Choroid plexus epithelial cell (primary cell): ENCODE results near the gene DBP.
"Not testable (repeated sequence)": the region's sequence is repeated elsewhere in the genome, so short reads cannot be mapped to it uniquely, and the experiment has no call there.

ENCODE experiments used
- DNase-seq: peaks from one replicate; pipeline ENCODE4 v3.0.0-alpha.2; 2010; ENCODE audit warnings: low read depth
- H3K4me3 ChIP-seq: 2 replicates; pipeline ENCODE4 v1.5.1; 2011; ENCODE audit warnings: low read depth, mild to moderate bottlenecking, control low read depth, low read length, moderate library complexity
- TF ChIP-seq, protein P1 (sequence below): conservative IDR thresholded peaks from 2 replicates; pipeline ENCODE4 v1.5.1; 2011; ENCODE audit warnings: low read depth, mild to moderate bottlenecking, control low read depth, inconsistent platforms, low read length, moderate library complexity

DBP gene

DNA sequence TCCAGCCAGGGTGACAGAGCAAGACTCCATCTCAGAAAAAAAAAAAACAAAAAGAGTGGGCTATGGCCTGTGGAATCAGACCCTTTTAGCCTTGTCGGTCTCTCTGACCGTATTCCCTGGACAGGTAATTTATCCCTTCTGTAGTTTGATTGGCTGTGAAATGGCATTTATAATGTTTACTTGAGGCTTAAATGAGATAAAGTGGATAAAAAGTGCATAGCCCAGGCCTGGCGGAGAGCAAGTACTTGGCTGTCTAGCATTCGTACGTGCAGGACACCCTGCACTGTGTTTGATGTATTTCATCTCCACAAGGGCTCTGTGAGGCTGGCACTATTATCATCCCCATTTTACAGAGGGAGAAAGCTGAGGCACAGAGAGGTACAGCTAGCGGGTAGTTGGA, 28.6 kb upstream of the DBP start:
- H3K4me3 ChIP-seq, result no peak overlapping the region
- TF ChIP-seq, protein P1, sequence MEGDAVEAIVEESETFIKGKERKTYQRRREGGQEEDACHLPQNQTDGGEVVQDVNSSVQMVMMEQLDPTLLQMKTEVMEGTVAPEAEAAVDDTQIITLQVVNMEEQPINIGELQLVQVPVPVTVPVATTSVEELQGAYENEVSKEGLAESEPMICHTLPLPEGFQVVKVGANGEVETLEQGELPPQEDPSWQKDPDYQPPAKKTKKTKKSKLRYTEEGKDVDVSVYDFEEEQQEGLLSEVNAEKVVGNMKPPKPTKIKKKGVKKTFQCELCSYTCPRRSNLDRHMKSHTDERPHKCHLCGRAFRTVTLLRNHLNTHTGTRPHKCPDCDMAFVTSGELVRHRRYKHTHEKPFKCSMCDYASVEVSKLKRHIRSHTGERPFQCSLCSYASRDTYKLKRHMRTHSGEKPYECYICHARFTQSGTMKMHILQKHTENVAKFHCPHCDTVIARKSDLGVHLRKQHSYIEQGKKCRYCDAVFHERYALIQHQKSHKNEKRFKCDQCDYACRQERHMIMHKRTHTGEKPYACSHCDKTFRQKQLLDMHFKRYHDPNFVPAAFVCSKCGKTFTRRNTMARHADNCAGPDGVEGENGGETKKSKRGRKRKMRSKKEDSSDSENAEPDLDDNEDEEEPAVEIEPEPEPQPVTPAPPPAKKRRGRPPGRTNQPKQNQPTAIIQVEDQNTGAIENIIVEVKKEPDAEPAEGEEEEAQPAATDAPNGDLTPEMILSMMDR, result no peak
- DNase-seq, result no peak

DNA sequence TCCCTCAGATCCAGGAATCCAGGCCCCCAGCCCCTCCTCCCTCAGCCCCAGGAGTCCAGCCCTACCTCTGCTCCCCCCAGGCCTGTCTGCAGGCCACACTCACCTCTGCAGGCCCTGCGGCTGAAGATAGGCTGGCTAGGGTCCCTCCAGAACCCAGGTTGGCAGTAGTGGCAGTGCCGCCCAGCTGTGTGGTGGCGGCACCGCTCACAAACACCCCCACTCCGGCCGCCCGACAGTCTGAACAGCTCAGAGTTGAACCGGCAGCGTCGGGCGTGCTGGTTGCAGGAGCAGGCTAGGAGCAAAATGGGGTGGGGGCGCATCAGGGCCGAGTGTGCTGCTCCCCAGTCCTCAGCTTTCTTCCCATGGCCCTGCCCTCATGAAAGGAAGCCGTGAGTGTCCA, 27.3 kb upstream of the DBP start:
- DNase-seq, result no peak
- TF ChIP-seq, protein P1, result no peak

DNA sequence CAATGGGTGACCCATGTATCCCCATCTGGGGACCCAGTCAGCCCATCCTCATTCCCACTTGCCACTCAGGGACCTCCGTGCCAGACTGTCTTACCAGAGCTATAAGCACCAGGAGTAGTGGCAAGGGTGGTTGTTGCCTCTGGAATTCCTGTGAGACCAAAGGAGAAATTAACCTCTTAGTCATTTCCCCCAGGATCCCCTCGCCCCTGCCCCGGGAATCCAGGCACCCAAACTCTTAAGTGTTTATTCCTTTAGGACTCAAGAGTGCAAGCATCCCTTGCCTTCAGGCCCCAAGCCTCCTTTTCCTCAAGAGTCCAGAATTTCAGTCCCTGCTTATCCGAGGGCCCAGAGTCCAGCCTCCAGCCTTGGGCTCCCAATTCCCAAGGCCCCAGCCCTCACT, 26.5 kb upstream of the DBP start:
- DNase-seq, result no peak
- no peak overlapping the region for H3K4me3 ChIP-seq
- TF ChIP-seq, protein P1, result no peak

More for the DNA sequence above, 27.3 kb upstream of the DBP start:
- H3K4me3 ChIP-seq, result no peak overlapping the region

DNA sequence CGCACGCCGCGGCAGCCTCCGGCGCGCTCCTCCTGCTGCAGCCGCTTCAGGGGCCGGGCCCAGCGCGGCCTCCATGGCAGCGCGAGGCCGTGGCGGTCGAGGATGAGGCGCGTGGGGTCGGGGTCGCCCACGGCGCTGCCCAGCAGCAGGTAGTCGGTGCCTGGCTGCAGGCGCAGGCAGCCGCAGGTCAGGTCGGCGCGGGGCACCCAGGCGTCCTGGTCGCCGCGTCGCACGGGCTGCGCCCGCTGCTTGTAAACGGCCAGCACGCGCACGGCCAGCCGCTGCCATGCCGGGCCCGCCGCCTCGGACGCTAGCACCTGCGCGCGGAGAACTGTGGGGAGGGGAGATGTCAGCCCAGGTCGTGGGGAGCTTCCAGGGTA, 24.5 kb upstream of the DBP start:
- TF ChIP-seq, protein P1, result no peak
- no peak overlapping the region for H3K4me3 ChIP-seq
- DNase-seq, result no peak

DNA sequence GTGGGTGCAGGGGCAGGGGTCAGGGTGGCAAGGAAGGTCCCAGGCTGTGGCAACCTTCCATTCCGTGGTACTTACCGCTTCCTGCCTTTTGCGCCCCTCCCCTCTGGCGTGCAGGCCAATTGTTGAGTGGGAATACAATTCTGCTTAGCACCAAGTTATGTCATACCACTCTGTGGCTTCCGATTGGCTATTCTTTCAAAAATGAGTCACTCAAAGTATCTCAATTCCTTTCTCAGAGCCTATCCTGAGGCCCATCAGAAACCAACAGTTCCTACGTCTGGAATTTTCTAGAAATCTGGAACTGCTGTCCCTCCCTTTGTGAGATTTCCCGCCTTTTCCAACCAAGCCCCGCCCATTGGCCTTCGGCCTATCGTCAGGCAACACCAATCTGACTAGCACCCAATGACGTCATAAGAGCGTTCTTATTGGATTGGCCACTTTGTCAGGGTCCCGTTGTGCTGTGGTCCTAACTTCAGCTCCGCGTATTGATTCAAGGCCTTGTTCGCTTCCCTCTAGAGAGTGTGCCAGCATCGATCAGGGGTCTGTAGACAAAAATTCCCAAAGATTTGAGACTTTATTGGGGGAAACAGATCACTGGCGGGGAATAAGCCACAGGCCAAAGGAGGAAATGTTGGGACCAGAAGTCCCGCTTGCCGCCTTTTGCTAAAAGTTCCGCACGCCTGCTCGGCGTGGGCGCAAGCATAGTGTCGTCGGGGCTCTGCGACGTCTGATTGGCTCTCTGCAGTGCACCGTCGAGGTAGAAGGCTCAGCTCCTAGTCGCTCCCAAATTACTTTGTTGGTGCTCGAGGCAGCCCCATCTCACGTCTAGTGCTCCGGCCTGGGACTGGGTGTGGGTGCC, 23.9 kb upstream of the DBP start:
- H3K4me3 ChIP-seq, result no peak overlapping the region
- peak; percentile 90 for DNase-seq
- TF ChIP-seq, protein P1, result no peak

DNA sequence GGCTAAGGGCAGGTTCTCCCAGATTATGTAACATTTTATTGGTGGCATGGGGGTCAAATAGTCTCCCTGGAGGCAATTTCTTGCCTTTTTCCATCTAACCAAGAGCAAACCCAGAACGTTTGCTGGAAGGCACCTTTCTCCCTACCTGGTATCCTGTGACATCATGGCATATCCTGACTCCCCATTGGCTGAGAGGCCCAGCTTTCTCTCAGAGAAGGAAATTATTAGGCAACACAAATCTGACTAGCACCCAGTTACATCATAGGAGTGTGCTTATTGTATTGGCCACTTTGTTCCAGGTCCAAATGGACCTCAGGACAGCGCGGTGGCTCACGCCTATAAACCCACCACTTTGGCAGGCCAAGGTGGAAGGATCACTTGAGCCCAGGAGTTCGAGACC, 22.6 kb upstream of the DBP start:
- TF ChIP-seq, protein P1, result no peak
- DNase-seq, result peak; percentile 66
- H3K4me3 ChIP-seq, result no peak overlapping the region

DNA sequence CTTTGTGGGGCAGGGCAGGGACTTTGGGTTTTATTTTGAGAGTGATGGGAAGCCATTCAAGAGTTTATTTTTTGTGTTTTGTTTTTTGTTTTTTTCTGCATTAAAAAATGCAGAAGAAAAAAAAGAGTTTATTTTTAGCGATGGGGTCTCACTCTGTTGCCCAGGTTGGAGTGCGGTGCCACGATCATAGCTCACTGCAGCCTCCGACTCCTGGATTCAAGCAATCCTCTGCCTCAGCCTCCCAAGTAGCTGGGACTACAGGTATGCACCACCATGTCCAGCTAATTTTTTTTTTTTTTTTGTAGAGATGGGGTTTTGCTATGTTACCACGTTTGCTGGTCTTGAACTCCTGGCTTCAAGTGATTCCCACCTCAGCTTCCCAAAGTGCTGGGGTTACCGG, 21.3 kb upstream of the DBP start:
- no peak overlapping the region for H3K4me3 ChIP-seq
- DNase-seq, result no peak
- TF ChIP-seq, protein P1, result no peak

DNA sequence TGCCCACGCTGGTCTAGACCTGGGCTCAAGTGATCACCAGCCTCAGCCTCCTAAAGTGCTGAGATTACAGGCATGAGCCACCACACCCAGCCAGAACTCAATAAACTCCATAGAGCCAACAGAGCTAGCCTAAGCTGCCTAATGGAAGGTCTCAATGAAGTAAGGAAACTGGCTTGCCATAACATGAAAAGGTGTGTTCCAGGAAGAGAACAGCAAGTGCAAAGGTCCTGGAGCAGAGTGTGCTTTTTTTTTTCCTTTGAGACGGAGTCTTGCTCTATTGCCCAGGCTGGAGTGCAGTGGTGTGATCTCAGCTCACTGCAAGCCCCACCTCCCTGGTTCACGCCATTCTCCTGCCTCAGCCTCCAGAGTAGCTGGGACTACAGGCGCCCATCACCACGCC, 20.6 kb upstream of the DBP start:
- H3K4me3 ChIP-seq, DNase-seq: not testable (repeated sequence)
